AG04449 (cell line): ENCODE data around the gene RAB2B.

ENCODE experiments used
- CTCF ChIA-PET: fragments of 350-600 bp; formaldehyde crosslinking; extraction: SDS; loops from one replicate; lab custom pipeline; 2021; ENCODE audit warnings: antibody characterized with exemption; lab: Yijun Ruan, JAX
- POLR2A ChIA-PET: fragments of 400-600, 350-600 bp; formaldehyde crosslinking; extraction: SDS; loops from one replicate; lab custom pipeline; 2020; ENCODE audit warnings: antibody characterized with exemption, inconsistent platforms; lab: Yijun Ruan, JAX
- DNase-seq: peaks from one replicate; pipeline ENCODE4 v3.0.0-alpha.2; 2010; ENCODE audit warnings: low read depth, low spot score
- H3K4me3 ChIP-seq: 2 replicates; pipeline ENCODE4 v1.5.1; 2011; ENCODE audit warnings: low read depth, mild to moderate bottlenecking, control low read depth, low read length
- CTCF ChIP-seq: IDR thresholded peaks from one replicate; pipeline ENCODE4 v1.5.1; 2011; ENCODE audit warnings: mild to moderate bottlenecking, moderate library complexity, low read length, control low read depth, inconsistent platforms; ENCODE audit not compliant: insufficient read depth; ENCODE audit errors: missing control alignments

Gene RAB2B

GRCh38 chr14:21475767-21476522 lies 814 bp downstream of the RAB2B start:
- no peak for TF ChIP-seq CTCF
- ChIA-PET CTCF (interaction anchor here (0.6 to 10.5 kb wide), 12 partner anchors 11 to 93 kb away, joined by 3 to 107 read pairs (median 12); partner anchors contain the start of genes CHD8, METTL3 and SALL2), POLR2A (interaction anchor here (0.9 to 1.5 kb wide), 2 partner anchors 10 to 39 kb away, joined by 4 read pairs; no protein-coding TSS in a partner anchor)
- H3K4me3 ChIP-seq = peak overlapping the region; percentile 94
- DNase-seq = no peak

GRCh38 chr14:21467616-21468015 lies 9.1 kb downstream of the RAB2B start:
- CTCF ChIA-PET = interaction anchor here (5.3 to 6.1 kb wide), 2 partner anchors 10 to 11 kb away, joined by 47 to 52 read pairs; partner anchors contain the start of genes CHD8, RAB2B and TOX4

GRCh38 chr14:21455912-21456667 lies 20.7 kb downstream of the RAB2B start, which contains the start of gene CHD8:
CHD8 (minus strand) TSS chr14:21456123; CDS start chr14:21431643, 24,480 bp downstream.
- ChIA-PET CTCF (interaction anchor here (0.6 to 5.6 kb wide), 17 partner anchors 10 to 416 kb away, joined by 3 to 52 read pairs (median 6); partner anchors contain the start of genes RAB2B and TOX4), POLR2A (interaction anchor here (0.6 to 2.1 kb wide), 5 partner anchors 19 to 186 kb away, joined by 3 to 14 read pairs (median 3); partner anchors contain the start of gene METTL3)
- TF ChIP-seq CTCF = peak; percentile 69
- H3K4me3 ChIP-seq = peak within 1 kb of the TSS; percentile 87
- DNase-seq = peak; percentile 96

More at GRCh38 chr14:21467616-21468015, 9.1 kb downstream of the RAB2B start:
- TF ChIP-seq CTCF = no peak
- POLR2A ChIA-PET = no interaction called here
- no peak overlapping the region for H3K4me3 ChIP-seq
- DNase-seq = peak; percentile 91

GRCh38 chr14:21455592-21455911 lies 21.2 kb downstream of the RAB2B start:
- TF ChIP-seq CTCF = no peak
- CTCF ChIA-PET = interaction anchor here (0.6 to 5.6 kb wide), 13 partner anchors 10 to 76 kb away, joined by 3 to 52 read pairs (median 10); partner anchors contain the start of genes RAB2B and TOX4

GRCh38 chr14:21454843-21455544 lies 21.8 kb downstream of the RAB2B start:
- ChIA-PET CTCF (interaction anchor here (0.7 to 5.6 kb wide), 8 partner anchors 9 to 43 kb away, joined by 3 to 52 read pairs (median 20); partner anchors contain the start of genes RAB2B and TOX4), POLR2A (interaction anchor here (0.6 to 2.1 kb wide), 3 partner anchors 18 to 74 kb away, joined by 3 to 14 read pairs (median 3); no protein-coding TSS in a partner anchor)
- DNase-seq = no peak
- peak overlapping the region; percentile 87 for H3K4me3 ChIP-seq
- TF ChIP-seq CTCF = no peak

More at GRCh38 chr14:21455592-21455911, 21.2 kb downstream of the RAB2B start:
- POLR2A ChIA-PET = interaction anchor here (0.7 to 2.1 kb wide), 4 partner anchors 18 to 74 kb away, joined by 3 to 14 read pairs (median 3); partner anchors contain the start of gene METTL3
- DNase-seq = no peak
- peak overlapping the region; percentile 87 for H3K4me3 ChIP-seq
